AG04450 (cell line): ENCODE measurements around the gene PMFBP1. TPM values are rescaled to one million over a fixed set of nuclear protein-coding genes. Genes with fewer than 3 reads are reported as not detected.

Experiments
- CTCF ChIA-PET: fragments of 300-600, 350-600 bp; formaldehyde crosslinking; extraction: SDS; loops from one replicate; lab custom pipeline; 2022; ENCODE audit warnings: antibody characterized with exemption, inconsistent platforms; lab: Charles Lee
- POLR2A ChIA-PET: fragments of 350-600 bp; formaldehyde crosslinking; extraction: SDS; loops from one replicate; lab custom pipeline; 2021; ENCODE audit warnings: antibody characterized with exemption, inconsistent platforms; lab: Yijun Ruan, JAX
- DNase-seq: peaks from one replicate; pipeline ENCODE4 v3.0.0-alpha.2; 2011; ENCODE audit warnings: low read depth, low spot score
- H3K27ac ChIP-seq: one replicate; pipeline ENCODE4 v1.5.1; 2012; ENCODE audit warnings: low read depth, low read length, control low read depth
- H3K27me3 ChIP-seq: one replicate; pipeline ENCODE4 v1.6.0; 2012; ENCODE audit warnings: low read length; ENCODE audit not compliant: control insufficient read depth, insufficient read depth
- H3K4me3 ChIP-seq: 2 replicates; pipeline ENCODE4 v1.5.1; 2011; ENCODE audit warnings: mild to moderate bottlenecking, low read depth, low read length, control low read depth
- H3K9me3 ChIP-seq: 2 replicates; pipeline ENCODE4 v1.5.1; 2012; ENCODE audit warnings: low read length; ENCODE audit not compliant: control insufficient read depth, insufficient read depth
- CTCF ChIP-seq: IDR thresholded peaks from 2 replicates; pipeline ENCODE4 v1.5.1; 2011; ENCODE audit warnings: low read depth, low read length, control low read depth, inconsistent platforms
- polyA plus RNA-seq: library from polyadenylated mRNA; depleted of rRNA; stranded (reverse); fragments of >200 nt; gene quantifications from 2 replicates; pipeline ENCODE4 v1.2.3, GENCODE V29; 2011

PMFBP1 gene
- polyA plus RNA-seq, 1 experiment: not detected

- ChIA-PET POLR2A (no interaction called here), CTCF (interaction anchor here (0.5 to 0.6 kb wide), 3 partner anchors 74 to 1680 kb away, joined by 3 to 4 read pairs (median 3); no protein-coding TSS in a partner anchor)
- Histone ChIP-seq H3K4me3 (no peak overlapping the region), H3K27ac (no peak overlapping the region), H3K27me3 (peaks cover 3% of the 10 kb centered on the region), H3K9me3 (no peaks in the 10 kb centered on the region; the same call in 1 of the 2 replicates)
- no peak for TF ChIP-seq CTCF
- no peak for DNase-seq
These were observed 26.8 kb upstream of the PMFBP1 start for GRCh38 chr16:72198771-72199201.

DNA sequence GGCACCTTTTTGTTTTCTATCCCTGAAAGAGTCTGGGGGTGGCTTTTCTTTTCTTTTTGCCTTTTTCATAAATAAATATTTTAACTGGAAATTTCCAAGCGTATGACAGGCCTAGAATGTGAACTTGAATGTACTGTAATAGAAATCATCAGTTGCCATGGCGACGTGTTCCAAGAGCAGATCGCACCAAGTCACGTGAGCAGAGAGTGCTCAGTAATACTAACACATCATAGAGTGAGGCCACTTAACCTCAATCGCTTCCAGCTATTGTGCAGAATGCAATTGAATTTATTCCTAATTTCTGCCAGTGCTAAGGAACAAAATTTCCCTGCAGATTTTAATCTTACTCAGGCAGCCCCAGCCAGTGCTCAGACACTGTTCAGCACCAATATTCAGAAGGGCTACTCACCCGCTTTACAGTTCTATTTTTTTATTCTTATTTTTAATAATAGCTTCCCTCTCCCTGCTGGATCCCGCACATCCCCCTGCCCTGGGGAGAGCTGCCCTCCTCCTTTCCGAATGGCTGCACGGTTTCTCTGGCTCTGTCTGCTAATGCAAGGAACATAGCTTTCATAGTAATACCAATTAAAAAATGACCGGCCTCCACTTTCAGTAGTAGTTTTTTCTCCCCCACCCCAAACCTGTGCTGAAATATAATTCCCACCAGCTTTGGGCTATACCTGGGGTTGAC, 26.2 kb upstream of the PMFBP1 start:
- peak; percentile 65 for DNase-seq
- H3K27ac ChIP-seq: no peak overlapping the region
- POLR2A ChIA-PET: no interaction called here
- no peak overlapping the region for H3K4me3 ChIP-seq
- H3K27me3 ChIP-seq: peaks cover 4% of the 10 kb centered on the region
- CTCF ChIA-PET: interaction anchor here (0.5 to 0.6 kb wide), 4 partner anchors 73 to 1681 kb away, joined by 3 to 4 read pairs (median 3); no protein-coding TSS in a partner anchor
- H3K9me3 ChIP-seq: no peaks in the 10 kb centered on the region; the same call in 1 of the 2 replicates
- no peak for TF ChIP-seq CTCF

GRCh38 chr16:72197545-72197944, 25.6 kb upstream of the PMFBP1 start:
- POLR2A ChIA-PET: no interaction called here
- peaks cover 4% of the 10 kb centered on the region for H3K27me3 ChIP-seq
- no peak overlapping the region for H3K27ac ChIP-seq
- no peak for DNase-seq
- CTCF ChIA-PET: interaction anchor here (0.7 kb wide), 1 partner anchor 489 kb away, joined by 3 read pairs; no protein-coding TSS in a partner anchor
- H3K9me3 ChIP-seq: no peaks in the 10 kb centered on the region; the same call in 1 of the 2 replicates
- TF ChIP-seq CTCF: no peak
- H3K4me3 ChIP-seq: no peak overlapping the region

DNA sequence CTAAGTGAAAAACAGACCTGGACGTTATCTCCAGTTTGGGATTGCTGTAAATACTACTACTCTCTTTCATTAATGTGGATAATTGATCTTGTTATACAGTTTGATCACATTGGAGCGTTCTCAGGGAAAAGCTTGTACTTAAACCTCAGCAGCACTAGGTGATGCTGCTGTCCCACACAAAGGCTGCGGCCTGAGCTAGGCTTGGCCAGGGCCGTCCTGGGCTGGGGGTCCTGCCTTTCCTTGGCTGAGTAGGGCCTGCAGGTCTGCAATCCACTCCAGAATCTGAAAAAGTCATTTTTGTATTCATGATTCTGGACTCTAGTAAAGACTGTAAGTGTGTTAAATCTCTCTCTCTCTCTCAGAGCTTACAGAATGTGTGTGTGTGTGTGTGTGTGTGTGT, 23.7 kb upstream of the PMFBP1 start:
- POLR2A ChIA-PET: no interaction called here
- peaks cover 4% of the 10 kb centered on the region for H3K27me3 ChIP-seq
- DNase-seq: no peak
- no peaks in the 10 kb centered on the region; the same call in 1 of the 2 replicates for H3K9me3 ChIP-seq
- CTCF ChIA-PET: interaction anchor here (0.6 kb wide), 1 partner anchor 1705 kb away, joined by 3 read pairs; no protein-coding TSS in a partner anchor
- H3K27ac ChIP-seq: no peak overlapping the region
- TF ChIP-seq CTCF: no peak
- no peak overlapping the region for H3K4me3 ChIP-seq

DNA sequence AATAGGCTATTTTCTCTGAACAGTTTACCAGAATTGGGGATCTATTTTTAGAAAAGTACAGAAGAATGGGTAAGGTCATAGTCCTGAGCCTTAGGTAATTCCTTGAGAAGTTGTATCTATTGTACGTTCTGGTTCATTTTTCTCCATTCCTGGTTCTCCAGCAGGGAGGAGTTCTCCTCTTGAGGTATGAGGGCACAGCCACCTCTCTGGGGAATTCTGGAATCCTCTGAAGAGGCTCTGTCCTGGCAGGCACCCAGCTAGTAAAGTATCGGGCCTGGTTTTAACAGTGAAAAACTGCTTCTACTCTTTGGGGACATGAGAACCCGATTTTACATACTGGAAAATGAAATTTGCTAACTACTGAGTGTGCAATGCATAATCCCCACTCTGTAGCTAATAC, 19.6 kb upstream of the PMFBP1 start:
- ChIA-PET POLR2A (no interaction called here), CTCF (no interaction called here)
- H3K9me3 ChIP-seq: peaks cover 9% of the 10 kb centered on the region
- no peak for TF ChIP-seq CTCF
- H3K27ac ChIP-seq: no peak overlapping the region
- H3K4me3 ChIP-seq: no peak overlapping the region
- no peak for DNase-seq
- peaks cover 4% of the 10 kb centered on the region for H3K27me3 ChIP-seq
